Uterus (tissue), 4 donors: ENCODE data around the gene MAP4. TPM values are rescaled to one million over a fixed set of nuclear protein-coding genes. Genes with fewer than 3 reads are reported as not detected.

Source experiments
- DNase-seq, 2 donors: peaks; one replicate each; pipeline ENCODE4 v3.0.0-alpha.2; 2019 to 2020
- H3K27ac ChIP-seq, 2 donors: fragments of 200-600 bp; sonication (generic); 1 replicate in 1 of 2; 2 replicates in 1 of 2; pipeline ENCODE4 v1.5.1; 2016 to 2018
- H3K27me3 ChIP-seq, 2 donors: fragments of 200-600 bp; sonication (generic); one replicate each; pipeline ENCODE4 v1.5.1; 2018 to 2019; ENCODE audit warnings: control low read depth in 1 of 2
- H3K36me3 ChIP-seq, 2 donors: fragments of 200-600 bp; sonication (generic); one replicate each; pipeline ENCODE4 v1.5.1; 2019; ENCODE audit warnings: control low read depth in 1 of 2
- H3K4me1 ChIP-seq, 2 donors: fragments of 200-600 bp; sonication (generic); one replicate each; pipeline ENCODE4 v1.5.1; 2018 to 2019; ENCODE audit warnings: control low read depth in 1 of 2
- H3K4me3 ChIP-seq, 2 donors: fragments of 200-600 bp; sonication (generic); 1 replicate in 1 of 2; 2 replicates in 1 of 2; pipeline ENCODE4 v1.5.1; 2018 to 2019; ENCODE audit warnings: mild to moderate bottlenecking in 1 of 2
- H3K9me3 ChIP-seq, 2 donors: fragments of 200-600 bp; sonication (generic); one replicate each; pipeline ENCODE4 v1.5.1; 2019; ENCODE audit warnings: control low read depth in 1 of 2
- POLR2A ChIP-seq, 2 donors: fragments of 450-650 bp; IDR thresholded peaks; one replicate each; pipeline ENCODE4 v1.6.1; 2016; ENCODE audit warnings: antibody characterized with exemption in 2 of 2, mild to moderate bottlenecking in 1 of 2, moderate library complexity in 1 of 2
- intact Hi-C: fragments of 100-400 bp; cut with DNase I; formaldehyde crosslinking; loops from one replicate; pipeline ENCODE4 v1.15.1; 2023; ENCODE audit warnings: low total_unique reads
- total RNA-seq, 4 donors: library from RNA; depleted of rRNA in 3 of 4; stranded (reverse); fragments of >200 nt in 3 of 4; gene quantifications; one replicate each; pipeline versions ENCODE4 v1.1.0 to v1.2.4, GENCODE V29; 2014 to 2023
- TF ChIP-seq, protein P1 (sequence below), 4 experiments: fragments of 200-600 bp in 2 of 4; fragments of 450-650 bp in 2 of 4; sonication (generic) in 2 of 4; IDR thresholded peaks; one replicate each; pipeline ENCODE4 v1.5.1; 2016 to 2019; ENCODE audit warnings: antibody characterized with exemption in 4 of 4, mild to moderate bottlenecking in 2 of 4, moderate library complexity in 1 of 4
- donor health status: DM: yes; HTN: yes; CAD: no.

The MAP4 gene
- total RNA-seq, 4 donors from 2014 or later: 51.5 to 264 (median 79.7) TPM

DNA sequence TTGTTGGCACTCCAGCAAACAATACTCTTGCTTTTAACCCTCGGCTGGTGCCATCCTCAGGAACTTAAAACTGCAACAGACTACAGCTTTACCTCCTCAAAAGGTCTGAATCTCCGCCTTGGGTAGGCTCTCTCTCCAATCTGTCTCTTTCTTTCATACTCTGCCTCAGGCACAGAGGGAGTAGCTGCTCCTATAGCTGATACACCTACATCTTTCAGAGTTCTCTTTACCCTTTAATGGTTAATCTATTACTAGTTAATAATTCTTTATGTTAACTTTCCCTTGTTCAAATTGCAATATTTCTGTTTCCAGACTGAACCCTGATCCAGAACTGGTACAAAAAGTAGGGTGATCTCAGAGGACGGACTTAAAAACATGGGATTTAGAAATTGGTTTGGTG is 66.2 kb downstream of the MAP4 start:
- H3K27ac ChIP-seq: no peak overlapping the region
- no peak overlapping the region for H3K4me3 ChIP-seq
- no peaks in the 10 kb centered on the region for H3K27me3 ChIP-seq
- TF ChIP-seq POLR2A (IDR thresholded peaks at IDR 0.05): no peak
- TF ChIP-seq, protein P1, sequence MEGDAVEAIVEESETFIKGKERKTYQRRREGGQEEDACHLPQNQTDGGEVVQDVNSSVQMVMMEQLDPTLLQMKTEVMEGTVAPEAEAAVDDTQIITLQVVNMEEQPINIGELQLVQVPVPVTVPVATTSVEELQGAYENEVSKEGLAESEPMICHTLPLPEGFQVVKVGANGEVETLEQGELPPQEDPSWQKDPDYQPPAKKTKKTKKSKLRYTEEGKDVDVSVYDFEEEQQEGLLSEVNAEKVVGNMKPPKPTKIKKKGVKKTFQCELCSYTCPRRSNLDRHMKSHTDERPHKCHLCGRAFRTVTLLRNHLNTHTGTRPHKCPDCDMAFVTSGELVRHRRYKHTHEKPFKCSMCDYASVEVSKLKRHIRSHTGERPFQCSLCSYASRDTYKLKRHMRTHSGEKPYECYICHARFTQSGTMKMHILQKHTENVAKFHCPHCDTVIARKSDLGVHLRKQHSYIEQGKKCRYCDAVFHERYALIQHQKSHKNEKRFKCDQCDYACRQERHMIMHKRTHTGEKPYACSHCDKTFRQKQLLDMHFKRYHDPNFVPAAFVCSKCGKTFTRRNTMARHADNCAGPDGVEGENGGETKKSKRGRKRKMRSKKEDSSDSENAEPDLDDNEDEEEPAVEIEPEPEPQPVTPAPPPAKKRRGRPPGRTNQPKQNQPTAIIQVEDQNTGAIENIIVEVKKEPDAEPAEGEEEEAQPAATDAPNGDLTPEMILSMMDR (IDR thresholded peaks at IDR 0.05): no peak
- intact Hi-C loops: no loop called here
- no peaks in the 10 kb centered on the region for H3K4me1 ChIP-seq
- no peaks in the 10 kb centered on the region for H3K36me3 ChIP-seq
- no peak for DNase-seq
- no peaks in the 10 kb centered on the region for H3K9me3 ChIP-seq

DNA sequence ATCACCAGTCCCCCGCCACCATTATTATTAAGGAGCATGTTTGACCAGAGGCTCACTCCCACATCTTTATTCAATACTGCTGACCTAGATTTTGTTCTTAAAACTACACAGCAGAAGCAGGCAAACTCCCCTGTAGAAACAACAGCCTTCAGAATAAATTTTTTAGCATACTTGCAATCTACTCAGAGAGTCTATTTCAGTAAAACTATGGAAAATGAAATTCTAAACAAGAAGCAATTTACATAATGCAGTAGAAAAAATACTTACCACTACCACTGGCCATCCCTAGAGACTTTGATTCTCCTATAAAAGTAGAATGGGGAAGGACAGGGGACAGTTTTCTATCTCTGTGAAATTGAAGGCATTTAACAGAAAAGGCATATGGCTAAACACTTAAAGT is 76.0 kb downstream of the MAP4 start:
- Histone ChIP-seq H3K27ac (no peak overlapping the region), H3K36me3 (no peaks in the 10 kb centered on the region), H3K4me3 (no peak overlapping the region), H3K4me1 (no peaks in the 10 kb centered on the region), H3K27me3 (no peaks in the 10 kb centered on the region), H3K9me3 (no peaks in the 10 kb centered on the region)
- intact Hi-C loops: no loop called here
- DNase-seq: no peak
- TF ChIP-seq, protein P1 (IDR thresholded peaks at IDR 0.05): no peak
- no peak for TF ChIP-seq POLR2A (IDR thresholded peaks at IDR 0.05)

- DNase-seq: no peak
- H3K4me3 ChIP-seq: no peak overlapping the region
- no peaks in the 10 kb centered on the region for H3K27me3 ChIP-seq
- intact Hi-C loops: no loop called here
- no peaks in the 10 kb centered on the region for H3K9me3 ChIP-seq
- no peak overlapping the region for H3K27ac ChIP-seq
- H3K4me1 ChIP-seq: no peaks in the 10 kb centered on the region
- TF ChIP-seq POLR2A (IDR thresholded peaks at IDR 0.05): no peak
- TF ChIP-seq, protein P1 (IDR thresholded peaks at IDR 0.05): no peak
- H3K36me3 ChIP-seq: no peaks in the 10 kb centered on the region
Observed at GRCh38 chr3:47932421-47932820, 83.8 kb downstream of the MAP4 start.

- Histone ChIP-seq H3K27ac (no peak overlapping the region), H3K27me3 (no peaks in the 10 kb centered on the region), H3K4me1 (no peaks in the 10 kb centered on the region), H3K4me3 (no peak overlapping the region), H3K36me3 (no peaks in the 10 kb centered on the region), H3K9me3 (no peaks in the 10 kb centered on the region)
- intact Hi-C loops: no loop called here
- no peak for TF ChIP-seq POLR2A (IDR thresholded peaks at IDR 0.05)
- TF ChIP-seq, protein P1 (IDR thresholded peaks at IDR 0.05): no peak
- no peak for DNase-seq
Observed at GRCh38 chr3:47930979-47931378, 85.2 kb downstream of the MAP4 start.

DNA sequence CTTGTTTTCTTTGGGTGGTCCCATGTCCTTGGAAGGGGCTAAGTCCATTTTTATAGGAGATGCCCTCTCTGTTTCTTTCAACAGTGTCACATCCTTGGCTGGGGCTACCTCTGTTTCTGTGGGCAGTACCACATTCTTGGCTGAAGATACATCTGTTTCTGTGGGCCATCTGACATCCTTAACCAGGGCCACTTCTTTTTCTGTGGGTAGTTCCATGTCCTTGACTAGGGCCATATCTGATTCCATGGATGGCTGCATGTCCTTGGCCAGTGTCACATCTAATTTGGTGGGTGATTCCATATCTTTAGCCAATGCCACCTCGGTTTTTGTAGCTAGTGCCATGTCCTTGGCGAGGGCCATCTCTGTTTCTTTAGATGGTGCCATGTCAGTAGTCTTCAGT is 99.5 kb downstream of the MAP4 start:
- no peak overlapping the region for H3K4me3 ChIP-seq
- no peaks in the 10 kb centered on the region for H3K27me3 ChIP-seq
- DNase-seq: no peak
- intact Hi-C loops: no loop called here
- H3K27ac ChIP-seq: no peak overlapping the region
- no peaks in the 10 kb centered on the region for H3K4me1 ChIP-seq
- no peak for TF ChIP-seq POLR2A (IDR thresholded peaks at IDR 0.05)
- TF ChIP-seq, protein P1 (IDR thresholded peaks at IDR 0.05): no peak
- no peaks in the 10 kb centered on the region for H3K9me3 ChIP-seq
- H3K36me3 ChIP-seq: no peaks in the 10 kb centered on the region
